Muscle layer of colon (tissue), 2 donors: ENCODE results near the gene FBLN2.
"Not testable (repeated sequence)": the region's sequence is repeated elsewhere in the genome, so short reads cannot be mapped to it uniquely, and the experiment has no call there.

Source experiments
- H3K27ac ChIP-seq: one replicate; pipeline ENCODE4 v1.7.0; 2013; ENCODE audit warnings: low read depth, mild to moderate bottlenecking, low read length, moderate library complexity
- H3K27me3 ChIP-seq, 2 donors: one replicate each; pipeline ENCODE4 v1.7.0; 2013; ENCODE audit warnings: low read length in 2 of 2, mild to moderate bottlenecking in 2 of 2; ENCODE audit not compliant: insufficient read depth in 2 of 2, control insufficient read depth in 1 of 2
- H3K36me3 ChIP-seq: one replicate; pipeline ENCODE4 v1.7.0; 2013; ENCODE audit warnings: mild to moderate bottlenecking, low read length; ENCODE audit not compliant: insufficient read depth
- H3K4me1 ChIP-seq: one replicate; pipeline ENCODE4 v1.7.0; 2013; ENCODE audit warnings: mild to moderate bottlenecking, low read length; ENCODE audit not compliant: insufficient read depth
- H3K4me3 ChIP-seq, 2 donors: one replicate each; pipeline ENCODE4 v1.7.0; 2013; ENCODE audit warnings: low read length in 2 of 2, low read depth in 1 of 2, mild to moderate bottlenecking in 1 of 2, moderate library complexity in 1 of 2
- H3K9ac ChIP-seq: one replicate; pipeline ENCODE4 v1.7.0; 2013; ENCODE audit warnings: low read length
- H3K9me3 ChIP-seq: one replicate; pipeline ENCODE4 v1.7.0; 2013; ENCODE audit warnings: mild to moderate bottlenecking, low read length
- donor health status: abdominal sarcoma.
- donor health status: Adenocarcinoma of cecum.

FBLN2 gene

GRCh38 chr3:13556207-13556606 is 7.3 kb downstream of the FBLN2 start:
- no peak overlapping the region for H3K4me3 ChIP-seq
- H3K36me3 ChIP-seq, result no peaks in the 10 kb centered on the region
- H3K27me3 ChIP-seq, result peaks cover 0 to 2% of the 10 kb centered on the region in 2 donors
- no peaks in the 10 kb centered on the region for H3K4me1 ChIP-seq
- H3K9ac ChIP-seq, result no peak overlapping the region
- H3K9me3 ChIP-seq, result no peaks in the 10 kb centered on the region
- H3K27ac ChIP-seq, result no peak overlapping the region

GRCh38 chr3:13556917-13557316 is 8.0 kb downstream of the FBLN2 start:
- no peaks in the 10 kb centered on the region for H3K36me3 ChIP-seq
- H3K9me3 ChIP-seq, result no peaks in the 10 kb centered on the region
- H3K27me3 ChIP-seq, result no peaks in the 10 kb centered on the region
- no peak overlapping the region for H3K27ac ChIP-seq
- no peaks in the 10 kb centered on the region for H3K4me1 ChIP-seq
- no peak overlapping the region for H3K9ac ChIP-seq
- no peak overlapping the region for H3K4me3 ChIP-seq

GRCh38 chr3:13557417-13557816 is 8.5 kb downstream of the FBLN2 start:
- Histone ChIP-seq H3K27me3 (no peaks in the 10 kb centered on the region), H3K4me3 (no peak overlapping the region), H3K9me3 (no peaks in the 10 kb centered on the region), H3K36me3 (no peaks in the 10 kb centered on the region), H3K9ac (no peak overlapping the region), H3K4me1 (no peaks in the 10 kb centered on the region), H3K27ac (no peak overlapping the region)

- Histone ChIP-seq H3K4me1 (no peaks in the 10 kb centered on the region), H3K27me3 (no peaks in the 10 kb centered on the region), H3K4me3 (no peak overlapping the region), H3K9ac (no peak overlapping the region), H3K27ac (no peak overlapping the region), H3K9me3 (no peaks in the 10 kb centered on the region), H3K36me3 (no peaks in the 10 kb centered on the region)
Observed at GRCh38 chr3:13557926-13558325, 9.0 kb downstream of the FBLN2 start.

- Histone ChIP-seq H3K27ac (no peak overlapping the region), H3K9ac (no peak overlapping the region), H3K4me1 (no peaks in the 10 kb centered on the region), H3K9me3 (no peaks in the 10 kb centered on the region), H3K36me3 (no peaks in the 10 kb centered on the region), H3K4me3 (no peak overlapping the region), H3K27me3 (no peaks in the 10 kb centered on the region)
Observed at GRCh38 chr3:13558651-13559050, 9.7 kb downstream of the FBLN2 start.

GRCh38 chr3:13559764-13560525 is 11.0 kb downstream of the FBLN2 start:
- Histone ChIP-seq H3K27me3 (no peaks in the 10 kb centered on the region), H3K36me3 (no peaks in the 10 kb centered on the region), H3K9ac (no peak overlapping the region), H3K4me1 (no peaks in the 10 kb centered on the region), H3K9me3 (no peaks in the 10 kb centered on the region), H3K27ac (no peak overlapping the region), H3K4me3 (no peak overlapping the region)

GRCh38 chr3:13561376-13561775 is 12.5 kb downstream of the FBLN2 start:
- Histone ChIP-seq H3K9ac (no peak overlapping the region), H3K4me1 (no peaks in the 10 kb centered on the region), H3K27me3 (no peaks in the 10 kb centered on the region), H3K4me3 (no peak overlapping the region), H3K36me3 (no peaks in the 10 kb centered on the region), H3K27ac (no peak overlapping the region), H3K9me3 (no peaks in the 10 kb centered on the region)

- Histone ChIP-seq H3K27me3 (no peaks in the 10 kb centered on the region), H3K4me3 (no peak overlapping the region), H3K9me3 (no peaks in the 10 kb centered on the region), H3K9ac (no peak overlapping the region), H3K36me3 (no peaks in the 10 kb centered on the region), H3K4me1 (no peaks in the 10 kb centered on the region), H3K27ac (no peak overlapping the region)
Observed at GRCh38 chr3:13561967-13562366, 13.0 kb downstream of the FBLN2 start.

GRCh38 chr3:13562421-13562820 is 13.5 kb downstream of the FBLN2 start:
- H3K4me3 ChIP-seq, H3K36me3 ChIP-seq, H3K27me3 ChIP-seq, H3K27ac ChIP-seq, H3K9ac ChIP-seq, H3K4me1 ChIP-seq, H3K9me3 ChIP-seq: not testable (repeated sequence)

- H3K4me3 ChIP-seq, result no peak overlapping the region
- H3K27me3 ChIP-seq, result no peaks in the 10 kb centered on the region
- H3K9ac ChIP-seq, result no peak overlapping the region
- no peak overlapping the region for H3K27ac ChIP-seq
- no peaks in the 10 kb centered on the region for H3K4me1 ChIP-seq
- H3K9me3 ChIP-seq, result no peaks in the 10 kb centered on the region
- H3K36me3 ChIP-seq, result no peaks in the 10 kb centered on the region
Observed at GRCh38 chr3:13563321-13563720, 14.4 kb downstream of the FBLN2 start.

GRCh38 chr3:13563911-13564310 is 15.0 kb downstream of the FBLN2 start:
- Histone ChIP-seq H3K9ac (no peak overlapping the region), H3K4me1 (no peaks in the 10 kb centered on the region), H3K36me3 (no peaks in the 10 kb centered on the region), H3K27ac (no peak overlapping the region), H3K9me3 (no peaks in the 10 kb centered on the region), H3K4me3 (no peak overlapping the region), H3K27me3 (no peaks in the 10 kb centered on the region)
